ENCODE measurements around the gene HNF4A. TPM values are rescaled to one million over a fixed set of nuclear protein-coding genes. Genes with fewer than 3 reads are reported as not detected.

The HNF4A gene
- total RNA-seq, 1 experiment from 2014 or later = 0.15 TPM

DNA sequence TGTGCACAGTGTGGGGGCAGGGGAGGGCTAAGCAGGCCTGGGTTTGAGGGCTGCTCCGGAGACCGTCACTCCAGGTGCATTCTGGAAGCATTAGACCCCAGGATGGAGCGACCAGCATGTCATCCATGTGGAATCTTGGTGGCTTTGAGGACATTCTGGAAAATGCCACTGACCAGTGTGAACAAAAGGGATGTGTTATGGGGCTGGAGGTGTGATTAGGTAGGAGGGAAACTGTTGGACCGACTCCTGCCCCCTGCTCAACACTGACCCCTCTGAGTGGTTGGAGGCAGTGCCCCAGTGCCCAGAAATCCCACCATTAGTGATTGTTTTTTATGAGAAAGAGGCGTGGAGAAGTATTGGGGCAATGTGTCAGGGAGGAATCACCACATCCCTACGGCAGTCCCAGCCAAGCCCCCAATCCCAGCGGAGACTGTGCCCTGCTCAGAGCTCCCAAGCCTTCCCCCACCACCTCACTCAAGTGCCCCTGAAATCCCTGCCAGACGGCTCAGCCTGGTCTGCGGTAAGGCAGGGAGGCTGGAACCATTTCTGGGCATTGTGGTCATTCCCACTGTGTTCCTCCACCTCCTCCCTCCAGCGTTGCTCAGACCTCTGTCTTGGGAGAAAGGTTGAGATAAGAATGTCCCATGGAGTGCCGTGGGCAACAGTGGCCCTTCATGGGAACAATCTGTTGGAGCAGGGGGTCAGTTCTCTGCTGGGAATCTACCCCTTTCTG lies 76.2 kb downstream of the HNF4A start (continued):
- TF ChIP-seq, protein P1, sequence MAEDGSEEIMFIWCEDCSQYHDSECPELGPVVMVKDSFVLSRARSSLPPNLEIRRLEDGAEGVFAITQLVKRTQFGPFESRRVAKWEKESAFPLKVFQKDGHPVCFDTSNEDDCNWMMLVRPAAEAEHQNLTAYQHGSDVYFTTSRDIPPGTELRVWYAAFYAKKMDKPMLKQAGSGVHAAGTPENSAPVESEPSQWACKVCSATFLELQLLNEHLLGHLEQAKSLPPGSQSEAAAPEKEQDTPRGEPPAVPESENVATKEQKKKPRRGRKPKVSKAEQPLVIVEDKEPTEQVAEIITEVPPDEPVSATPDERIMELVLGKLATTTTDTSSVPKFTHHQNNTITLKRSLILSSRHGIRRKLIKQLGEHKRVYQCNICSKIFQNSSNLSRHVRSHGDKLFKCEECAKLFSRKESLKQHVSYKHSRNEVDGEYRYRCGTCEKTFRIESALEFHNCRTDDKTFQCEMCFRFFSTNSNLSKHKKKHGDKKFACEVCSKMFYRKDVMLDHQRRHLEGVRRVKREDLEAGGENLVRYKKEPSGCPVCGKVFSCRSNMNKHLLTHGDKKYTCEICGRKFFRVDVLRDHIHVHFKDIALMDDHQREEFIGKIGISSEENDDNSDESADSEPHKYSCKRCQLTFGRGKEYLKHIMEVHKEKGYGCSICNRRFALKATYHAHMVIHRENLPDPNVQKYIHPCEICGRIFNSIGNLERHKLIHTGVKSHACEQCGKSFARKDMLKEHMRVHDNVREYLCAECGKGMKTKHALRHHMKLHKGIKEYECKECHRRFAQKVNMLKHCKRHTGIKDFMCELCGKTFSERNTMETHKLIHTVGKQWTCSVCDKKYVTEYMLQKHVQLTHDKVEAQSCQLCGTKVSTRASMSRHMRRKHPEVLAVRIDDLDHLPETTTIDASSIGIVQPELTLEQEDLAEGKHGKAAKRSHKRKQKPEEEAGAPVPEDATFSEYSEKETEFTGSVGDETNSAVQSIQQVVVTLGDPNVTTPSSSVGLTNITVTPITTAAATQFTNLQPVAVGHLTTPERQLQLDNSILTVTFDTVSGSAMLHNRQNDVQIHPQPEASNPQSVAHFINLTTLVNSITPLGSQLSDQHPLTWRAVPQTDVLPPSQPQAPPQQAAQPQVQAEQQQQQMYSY (CRISPR knock-in tag; IDR thresholded peaks at IDR 0.05) = no peak
- TF ChIP-seq, protein P2, sequence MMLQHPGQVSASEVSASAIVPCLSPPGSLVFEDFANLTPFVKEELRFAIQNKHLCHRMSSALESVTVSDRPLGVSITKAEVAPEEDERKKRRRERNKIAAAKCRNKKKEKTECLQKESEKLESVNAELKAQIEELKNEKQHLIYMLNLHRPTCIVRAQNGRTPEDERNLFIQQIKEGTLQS (CRISPR knock-in tag; conservative IDR thresholded peaks at IDR 0.05) = no peak
- no peak for TF ChIP-seq NR3C1 (CRISPR knock-in tag; conservative IDR thresholded peaks at IDR 0.05; ENCODE audit: low read depth)
- TF ChIP-seq ZNF416 (CRISPR knock-in tag; IDR thresholded peaks at IDR 0.05) = no peak
- TF ChIP-seq ZNF671 (CRISPR knock-in tag; IDR thresholded peaks at IDR 0.05) = no peak
- TF ChIP-seq, protein P3, sequence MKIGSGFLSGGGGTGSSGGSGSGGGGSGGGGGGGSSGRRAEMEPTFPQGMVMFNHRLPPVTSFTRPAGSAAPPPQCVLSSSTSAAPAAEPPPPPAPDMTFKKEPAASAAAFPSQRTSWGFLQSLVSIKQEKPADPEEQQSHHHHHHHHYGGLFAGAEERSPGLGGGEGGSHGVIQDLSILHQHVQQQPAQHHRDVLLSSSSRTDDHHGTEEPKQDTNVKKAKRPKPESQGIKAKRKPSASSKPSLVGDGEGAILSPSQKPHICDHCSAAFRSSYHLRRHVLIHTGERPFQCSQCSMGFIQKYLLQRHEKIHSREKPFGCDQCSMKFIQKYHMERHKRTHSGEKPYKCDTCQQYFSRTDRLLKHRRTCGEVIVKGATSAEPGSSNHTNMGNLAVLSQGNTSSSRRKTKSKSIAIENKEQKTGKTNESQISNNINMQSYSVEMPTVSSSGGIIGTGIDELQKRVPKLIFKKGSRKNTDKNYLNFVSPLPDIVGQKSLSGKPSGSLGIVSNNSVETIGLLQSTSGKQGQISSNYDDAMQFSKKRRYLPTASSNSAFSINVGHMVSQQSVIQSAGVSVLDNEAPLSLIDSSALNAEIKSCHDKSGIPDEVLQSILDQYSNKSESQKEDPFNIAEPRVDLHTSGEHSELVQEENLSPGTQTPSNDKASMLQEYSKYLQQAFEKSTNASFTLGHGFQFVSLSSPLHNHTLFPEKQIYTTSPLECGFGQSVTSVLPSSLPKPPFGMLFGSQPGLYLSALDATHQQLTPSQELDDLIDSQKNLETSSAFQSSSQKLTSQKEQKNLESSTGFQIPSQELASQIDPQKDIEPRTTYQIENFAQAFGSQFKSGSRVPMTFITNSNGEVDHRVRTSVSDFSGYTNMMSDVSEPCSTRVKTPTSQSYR (CRISPR knock-in tag; IDR thresholded peaks at IDR 0.05) = no peak
- no peak for TF ChIP-seq TP53 (CRISPR knock-in tag; IDR thresholded peaks at IDR 0.05)
- no peak for TF ChIP-seq SMAD4 (CRISPR knock-in tag; IDR thresholded peaks at IDR 0.05)
- TF ChIP-seq, protein P4, sequence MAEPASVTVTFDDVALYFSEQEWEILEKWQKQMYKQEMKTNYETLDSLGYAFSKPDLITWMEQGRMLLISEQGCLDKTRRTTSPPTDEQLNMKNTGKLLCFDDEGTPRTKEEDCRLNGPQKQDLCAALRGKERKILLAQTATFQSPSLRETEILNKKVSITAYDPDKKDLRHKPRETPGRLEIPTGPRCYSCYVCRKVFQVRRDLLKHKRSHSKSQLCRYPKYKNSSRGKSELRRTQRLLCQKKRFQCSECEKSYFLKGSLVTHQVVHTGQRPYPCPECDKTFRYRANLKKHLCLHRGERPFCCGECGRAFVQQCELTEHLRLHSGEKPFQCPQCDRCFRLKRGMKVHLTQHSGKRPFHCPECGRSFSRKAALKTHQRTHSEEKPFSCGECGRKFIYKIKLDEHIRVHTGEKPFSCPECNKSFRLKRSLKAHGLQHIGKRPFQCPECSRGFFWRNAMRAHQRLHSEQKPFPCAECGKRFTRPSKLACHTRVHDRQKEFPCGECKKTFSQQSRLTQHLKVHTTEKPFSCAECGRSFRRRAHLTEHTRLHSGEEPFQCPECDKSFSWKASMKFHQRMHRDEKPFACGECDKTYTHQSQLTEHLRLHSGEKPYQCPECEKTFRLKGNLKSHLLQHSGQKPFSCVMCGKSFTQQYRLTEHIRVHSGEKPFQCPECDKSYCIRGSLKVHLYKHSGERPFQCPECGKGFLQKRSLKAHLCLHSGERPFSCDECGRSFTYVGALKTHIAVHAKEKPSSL (CRISPR knock-in tag; conservative IDR thresholded peaks at IDR 0.05) = no peak
- no peak for TF ChIP-seq SOX15 (CRISPR knock-in tag; IDR thresholded peaks at IDR 0.05)
- no peak for TF ChIP-seq EMX1 (CRISPR knock-in tag; IDR thresholded peaks at IDR 0.05)
- TF ChIP-seq, protein P5, sequence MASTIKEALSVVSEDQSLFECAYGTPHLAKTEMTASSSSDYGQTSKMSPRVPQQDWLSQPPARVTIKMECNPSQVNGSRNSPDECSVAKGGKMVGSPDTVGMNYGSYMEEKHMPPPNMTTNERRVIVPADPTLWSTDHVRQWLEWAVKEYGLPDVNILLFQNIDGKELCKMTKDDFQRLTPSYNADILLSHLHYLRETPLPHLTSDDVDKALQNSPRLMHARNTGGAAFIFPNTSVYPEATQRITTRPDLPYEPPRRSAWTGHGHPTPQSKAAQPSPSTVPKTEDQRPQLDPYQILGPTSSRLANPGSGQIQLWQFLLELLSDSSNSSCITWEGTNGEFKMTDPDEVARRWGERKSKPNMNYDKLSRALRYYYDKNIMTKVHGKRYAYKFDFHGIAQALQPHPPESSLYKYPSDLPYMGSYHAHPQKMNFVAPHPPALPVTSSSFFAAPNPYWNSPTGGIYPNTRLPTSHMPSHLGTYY (CRISPR knock-in tag; IDR thresholded peaks at IDR 0.05) = no peak
- TF ChIP-seq NFE2L1 (CRISPR knock-in tag; IDR thresholded peaks at IDR 0.05) = no peak
- no peak for TF ChIP-seq ZNF396 (CRISPR knock-in tag; IDR thresholded peaks at IDR 0.05; ENCODE audit: borderline replicate concordance)
- TF ChIP-seq TEAD4 (CRISPR knock-in tag; IDR thresholded peaks at IDR 0.05) = no peak
